ENCODE results near the gene TM4SF5. TPM values are rescaled to one million over a fixed set of nuclear protein-coding genes. Genes with fewer than 3 reads are reported as not detected.

TM4SF5 gene
- total RNA-seq, 1 experiment from 2014 or later: not detected

GRCh38 chr17:4747847-4748246, 23.8 kb upstream of the TM4SF5 start (continued):
- TF ChIP-seq AR (CRISPR knock-in tag; IDR thresholded peaks at IDR 0.05): no peak
- no peak for TF ChIP-seq ZNF671 (CRISPR knock-in tag; IDR thresholded peaks at IDR 0.05)
- TF ChIP-seq, protein P1, sequence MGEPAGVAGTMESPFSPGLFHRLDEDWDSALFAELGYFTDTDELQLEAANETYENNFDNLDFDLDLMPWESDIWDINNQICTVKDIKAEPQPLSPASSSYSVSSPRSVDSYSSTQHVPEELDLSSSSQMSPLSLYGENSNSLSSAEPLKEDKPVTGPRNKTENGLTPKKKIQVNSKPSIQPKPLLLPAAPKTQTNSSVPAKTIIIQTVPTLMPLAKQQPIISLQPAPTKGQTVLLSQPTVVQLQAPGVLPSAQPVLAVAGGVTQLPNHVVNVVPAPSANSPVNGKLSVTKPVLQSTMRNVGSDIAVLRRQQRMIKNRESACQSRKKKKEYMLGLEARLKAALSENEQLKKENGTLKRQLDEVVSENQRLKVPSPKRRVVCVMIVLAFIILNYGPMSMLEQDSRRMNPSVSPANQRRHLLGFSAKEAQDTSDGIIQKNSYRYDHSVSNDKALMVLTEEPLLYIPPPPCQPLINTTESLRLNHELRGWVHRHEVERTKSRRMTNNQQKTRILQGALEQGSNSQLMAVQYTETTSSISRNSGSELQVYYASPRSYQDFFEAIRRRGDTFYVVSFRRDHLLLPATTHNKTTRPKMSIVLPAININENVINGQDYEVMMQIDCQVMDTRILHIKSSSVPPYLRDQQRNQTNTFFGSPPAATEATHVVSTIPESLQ (CRISPR knock-in tag; IDR thresholded peaks at IDR 0.05): no peak
- TF ChIP-seq ATF2 (CRISPR knock-in tag; IDR thresholded peaks at IDR 0.05; ENCODE audit: borderline replicate concordance, low read depth): no peak
- TF ChIP-seq ZNF425 (CRISPR knock-in tag; conservative IDR thresholded peaks at IDR 0.05): no peak
- TF ChIP-seq USF1 (CRISPR knock-in tag; IDR thresholded peaks at IDR 0.05): no peak
- TF ChIP-seq JAZF1 (CRISPR knock-in tag; IDR thresholded peaks at IDR 0.05): no peak
- no peak for TF ChIP-seq ESRRA (CRISPR knock-in tag; IDR thresholded peaks at IDR 0.05; ENCODE audit: borderline replicate concordance)
- no peak for TF ChIP-seq GABPB1 (CRISPR knock-in tag; IDR thresholded peaks at IDR 0.05)
- TF ChIP-seq, protein P2, sequence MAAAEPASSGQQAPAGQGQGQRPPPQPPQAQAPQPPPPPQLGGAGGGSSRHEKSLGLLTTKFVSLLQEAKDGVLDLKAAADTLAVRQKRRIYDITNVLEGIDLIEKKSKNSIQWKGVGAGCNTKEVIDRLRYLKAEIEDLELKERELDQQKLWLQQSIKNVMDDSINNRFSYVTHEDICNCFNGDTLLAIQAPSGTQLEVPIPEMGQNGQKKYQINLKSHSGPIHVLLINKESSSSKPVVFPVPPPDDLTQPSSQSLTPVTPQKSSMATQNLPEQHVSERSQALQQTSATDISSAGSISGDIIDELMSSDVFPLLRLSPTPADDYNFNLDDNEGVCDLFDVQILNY (CRISPR knock-in tag; IDR thresholded peaks at IDR 0.05): no peak

GRCh38 chr17:4748686-4749085, 23.0 kb upstream of the TM4SF5 start:
- ATAC-seq: no peak
- CTCF ChIA-PET: interaction anchor here (1.0 to 1.3 kb wide), 2 partner anchors 41 to 151 kb away, joined by 3 to 4 read pairs; no protein-coding TSS in a partner anchor
- POLR2A ChIA-PET: no interaction called here
- TF ChIP-seq NR3C1 (CRISPR knock-in tag; conservative IDR thresholded peaks at IDR 0.05; ENCODE audit: low read depth): no peak
- TF ChIP-seq ZNF263 (CRISPR knock-in tag; IDR thresholded peaks at IDR 0.05; ENCODE audit: low read depth): no peak
- TF ChIP-seq, protein P3, sequence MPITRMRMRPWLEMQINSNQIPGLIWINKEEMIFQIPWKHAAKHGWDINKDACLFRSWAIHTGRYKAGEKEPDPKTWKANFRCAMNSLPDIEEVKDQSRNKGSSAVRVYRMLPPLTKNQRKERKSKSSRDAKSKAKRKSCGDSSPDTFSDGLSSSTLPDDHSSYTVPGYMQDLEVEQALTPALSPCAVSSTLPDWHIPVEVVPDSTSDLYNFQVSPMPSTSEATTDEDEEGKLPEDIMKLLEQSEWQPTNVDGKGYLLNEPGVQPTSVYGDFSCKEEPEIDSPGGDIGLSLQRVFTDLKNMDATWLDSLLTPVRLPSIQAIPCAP (CRISPR knock-in tag; IDR thresholded peaks at IDR 0.05): no peak
- no peak for TF ChIP-seq ZNF219 (CRISPR knock-in tag; IDR thresholded peaks at IDR 0.05; ENCODE audit: borderline replicate concordance)
- TF ChIP-seq ZNF121 (CRISPR knock-in tag; IDR thresholded peaks at IDR 0.05): no peak
- no peak for TF ChIP-seq NFATC4 (CRISPR knock-in tag; IDR thresholded peaks at IDR 0.05)
- no peak for TF ChIP-seq RELA (CRISPR knock-in tag; IDR thresholded peaks at IDR 0.05; ENCODE audit: borderline replicate concordance)
- TF ChIP-seq STAT6 (CRISPR knock-in tag; conservative IDR thresholded peaks at IDR 0.05; ENCODE audit: low read depth): no peak
- no peak for TF ChIP-seq EMX1 (CRISPR knock-in tag; IDR thresholded peaks at IDR 0.05)
- TF ChIP-seq GTF2I (CRISPR knock-in tag; conservative IDR thresholded peaks at IDR 0.05): no peak
- no peak for TF ChIP-seq ATF3 (CRISPR knock-in tag; conservative IDR thresholded peaks at IDR 0.05)

More at GRCh38 chr17:4748686-4749085, 23.0 kb upstream of the TM4SF5 start:
- peaks cover 24% of the 10 kb centered on the region for H3K4me1 Mint-ChIP-seq
- no peak for DNase-seq (ENCODE audit: low spot score)
- no peak overlapping the region for H3K4me3 Mint-ChIP-seq
- no peaks in the 10 kb centered on the region for H3K36me3 Mint-ChIP-seq
- no peak overlapping the region for H3K27ac Mint-ChIP-seq
- no peaks in the 10 kb centered on the region for H3K9me3 Mint-ChIP-seq
- peaks cover 9% of the 10 kb centered on the region for H3K27me3 Mint-ChIP-seq (ENCODE audit: low read depth)

Measured in WTC11 (cell line).